Measurements from ENCODE around the gene CRYGN. TPM values are rescaled to one million over a fixed set of nuclear protein-coding genes. Genes with fewer than 3 reads are reported as not detected.

The CRYGN gene
- polyA plus RNA-seq, 3 donors: not detected

GRCh38 chr7:151438864-151439601, 908 bp downstream of the CRYGN start:
- no peak overlapping the region for H3K27ac ChIP-seq (ENCODE audit: low read depth in 1 of 2, low read length in 2 of 2)
- 80% methylated on average over 15 of the region's 17 CpGs for WGBS (ENCODE audit: insufficient coverage)
- no peak overlapping the region for H3K9ac ChIP-seq (ENCODE audit: insufficient read depth, low read length, poor library complexity, severe bottlenecking)
- H3K4me1 ChIP-seq (ENCODE audit: control insufficient read depth in 1 of 2, insufficient read depth in 2 of 2, low read length in 2 of 2): peaks cover 13 to 19% of the 10 kb centered on the region in 2 donors
- H3K36me3 Mint-ChIP-seq: no peaks in the 10 kb centered on the region
- intact Hi-C loops (cut with micrococcal nuclease): no loop called here
- no peaks in the 10 kb centered on the region for H3K79me2 ChIP-seq (ENCODE audit: insufficient read depth, low read length)
- no peaks in the 10 kb centered on the region for H3K36me3 ChIP-seq (replicated peaks in 1 of 2; ENCODE audit: control insufficient read depth in 1 of 2, insufficient read depth in 2 of 2, low read length in 2 of 2)
- no peak for TF ChIP-seq CTCF (IDR thresholded peaks at IDR 0.05)
- no peaks in the 10 kb centered on the region for H4K20me1 ChIP-seq (ENCODE audit: insufficient read depth, low read length)
- no peak overlapping the region for H2AFZ ChIP-seq (ENCODE audit: insufficient read depth, low read depth, low read length, poor library complexity, severe bottlenecking)
- H3K4me3 Mint-ChIP-seq: peak overlapping the region in 1 of 2 donors; percentile 74
- no peak overlapping the region for H3K4me3 ChIP-seq (replicated peaks in 1 of 3; ENCODE audit: low read depth in 2 of 3, low read length in 3 of 3)
- peaks cover 0 to 4% (median 0%) of the 10 kb centered on the region in 7 donors for H3K9me3 Mint-ChIP-seq
- DNase-seq: no peak
- H3K9me3 ChIP-seq (replicated peaks in 1 of 2; ENCODE audit: control insufficient read depth in 1 of 2, insufficient read depth in 1 of 2, low read length in 2 of 2): no peaks in the 10 kb centered on the region
- peaks cover 27% of the 10 kb centered on the region for H3K4me1 Mint-ChIP-seq
- peak overlapping the region in 1 of 7 donors; percentile 10 for H3K27ac Mint-ChIP-seq
- H3K27me3 Mint-ChIP-seq (ENCODE audit: low read depth in 3 of 3): peaks cover 21 to 34% (median 25%) of the 10 kb centered on the region in 3 donors
- H3K27me3 ChIP-seq (ENCODE audit: control insufficient read depth in 2 of 2, insufficient read depth in 2 of 2, low read length in 2 of 2): peaks cover 5 to 22% of the 10 kb centered on the region in 2 donors
- no peak overlapping the region for H3K4me2 ChIP-seq (replicated peaks; ENCODE audit: extremely low read depth, low read length, poor library complexity, severe bottlenecking)

- H3K27ac Mint-ChIP-seq: no peak overlapping the region
- Histone ChIP-seq H3K4me2 (replicated peaks; ENCODE audit: extremely low read depth, low read length, poor library complexity, severe bottlenecking) (no peak overlapping the region), H3K27ac (ENCODE audit: low read depth in 1 of 2, low read length in 2 of 2) (no peak overlapping the region), H3K9ac (ENCODE audit: insufficient read depth, low read length, poor library complexity, severe bottlenecking) (no peak overlapping the region), H4K20me1 (ENCODE audit: insufficient read depth, low read length) (no peaks in the 10 kb centered on the region), H3K4me3 (replicated peaks in 1 of 3; ENCODE audit: low read depth in 2 of 3, low read length in 3 of 3) (no peak overlapping the region), H3K27me3 (ENCODE audit: control insufficient read depth in 2 of 2, insufficient read depth in 2 of 2, low read length in 2 of 2) (peaks cover 5 to 22% of the 10 kb centered on the region in 2 donors), H3K9me3 (replicated peaks in 1 of 2; ENCODE audit: control insufficient read depth in 1 of 2, insufficient read depth in 1 of 2, low read length in 2 of 2) (no peaks in the 10 kb centered on the region), H3K36me3 (replicated peaks in 1 of 2; ENCODE audit: control insufficient read depth in 1 of 2, insufficient read depth in 2 of 2, low read length in 2 of 2) (no peaks in the 10 kb centered on the region), H2AFZ (ENCODE audit: insufficient read depth, low read depth, low read length, poor library complexity, severe bottlenecking) (no peak overlapping the region), H3K4me1 (ENCODE audit: control insufficient read depth in 1 of 2, insufficient read depth in 2 of 2, low read length in 2 of 2) (peaks cover 13 to 19% of the 10 kb centered on the region in 2 donors), H3K79me2 (ENCODE audit: insufficient read depth, low read length) (no peaks in the 10 kb centered on the region)
- H3K9me3 Mint-ChIP-seq: peaks cover 0 to 4% (median 0%) of the 10 kb centered on the region in 7 donors
- intact Hi-C loops (cut with micrococcal nuclease): no loop called here
- peaks cover 21 to 34% (median 25%) of the 10 kb centered on the region in 3 donors for H3K27me3 Mint-ChIP-seq (ENCODE audit: low read depth in 3 of 3)
- TF ChIP-seq CTCF (IDR thresholded peaks at IDR 0.05): no peak
- DNase-seq: no peak
- 94% methylated on average over 19 of the region's 23 CpGs for whole genome bisulfite sequencing (ENCODE audit: insufficient coverage)
- H3K4me1 Mint-ChIP-seq: peaks cover 29% of the 10 kb centered on the region
- H3K36me3 Mint-ChIP-seq: no peaks in the 10 kb centered on the region
- no peak overlapping the region for H3K4me3 Mint-ChIP-seq
Observed at GRCh38 chr7:151437866-151438516, 1.9 kb downstream of the CRYGN start.
